Hepatocyte (in vitro differentiated cells): Measurements from ENCODE around the gene HOXA1. TPM values are rescaled to one million over a fixed set of nuclear protein-coding genes. Genes with fewer than 3 reads are reported as not detected.
A peak's percentile ranks its signal among the peaks of the same experiment; 100 is the strongest.

Experiments used
- DNase-seq: peaks from one replicate; pipeline ENCODE4 v3.0.0-alpha.2; 2016; ENCODE audit warnings: low spot score
- H2AFZ ChIP-seq: fragments of 200-600 bp; sonication (generic); 2 replicates; pipeline ENCODE4 v1.6.0; 2016; ENCODE audit warnings: antibody characterized with exemption, mild to moderate bottlenecking
- H3K27ac ChIP-seq: fragments of 200-600 bp; sonication (generic); 2 replicates; pipeline ENCODE4 v1.5.1; 2016; ENCODE audit warnings: mild to moderate bottlenecking
- H3K27me3 ChIP-seq: fragments of 200-600 bp; sonication (generic); 2 replicates; pipeline ENCODE4 v1.6.1; 2016
- H3K36me3 ChIP-seq: fragments of 200-600 bp; sonication (generic); replicated peaks from 2 replicates; pipeline ENCODE4 v1.5.1; 2016; ENCODE audit warnings: low read depth; ENCODE audit not compliant: insufficient read depth
- H3K4me1 ChIP-seq: fragments of 200-600 bp; sonication (generic); 2 replicates; pipeline ENCODE4 v1.5.1; 2016; ENCODE audit warnings: mild to moderate bottlenecking, moderate library complexity; ENCODE audit not compliant: insufficient read depth
- H3K4me2 ChIP-seq: fragments of 200-600 bp; sonication (generic); 2 replicates; pipeline ENCODE4 v1.6.0; 2016
- H3K4me3 ChIP-seq: fragments of 200-600 bp; sonication (generic); 2 replicates; pipeline ENCODE4 v1.5.1; 2016; ENCODE audit warnings: mild to moderate bottlenecking
- H3K79me2 ChIP-seq: fragments of 200-600 bp; sonication (generic); 2 replicates; pipeline ENCODE4 v1.6.0; 2017; ENCODE audit warnings: mild to moderate bottlenecking
- H3K9me2 ChIP-seq: fragments of 200-600 bp; sonication (generic); replicated peaks from 2 replicates; pipeline ENCODE4 v1.6.0; 2017; ENCODE audit warnings: mild to moderate bottlenecking; ENCODE audit not compliant: insufficient read depth
- H3K9me3 ChIP-seq: fragments of 200-600 bp; sonication (generic); 2 replicates; pipeline ENCODE4 v1.5.1; 2016; ENCODE audit warnings: low read depth, mild to moderate bottlenecking
- H4K20me1 ChIP-seq: fragments of 200-600 bp; sonication (generic); 2 replicates; pipeline ENCODE4 v1.6.0; 2016; ENCODE audit warnings: mild to moderate bottlenecking; ENCODE audit not compliant: insufficient read depth, poor library complexity, severe bottlenecking
- EZH2 ChIP-seq: fragments of 200-600 bp; sonication (generic); IDR thresholded peaks from 2 replicates; pipeline ENCODE4 v1.6.1; 2016; ENCODE audit warnings: antibody characterized with exemption, mild to moderate bottlenecking, borderline replicate concordance
- EZH2phosphoT487 ChIP-seq: fragments of 200-600 bp; sonication (generic); IDR thresholded peaks from one replicate; pipeline ENCODE4 v1.6.1; 2018; ENCODE audit warnings: antibody characterized with exemption, mild to moderate bottlenecking, low read depth, moderate library complexity; ENCODE audit not compliant: unreplicated experiment, severe bottlenecking
- WGBS: methylation state at CpG from one replicate; pipeline ENCODE4 v1.1.6; 2016; ENCODE audit warnings: low lambda C conversion rate; ENCODE audit errors: missing lambda C conversion rate; 5-methylcytosine and 5-hydroxymethylcytosine counted together
- polyA plus RNA-seq: library from polyadenylated mRNA; unstranded; fragments of >200 nt; fragmentation: Nextera tagmentation; extraction: Ambion mirVana; gene quantifications from 2 replicates; pipeline ENCODE4 v1.2.1, GENCODE V29; 2016
- total RNA-seq: library from RNA; depleted of rRNA; stranded (reverse); fragments of >200 nt; gene quantifications from 2 replicates; pipeline ENCODE4 v1.2.3, GENCODE V29; 2014
- TF ChIP-seq, protein P1 (sequence below): fragments of 200-600 bp; sonication (generic); IDR thresholded peaks from 2 replicates; pipeline ENCODE4 v1.5.1; 2016; ENCODE audit warnings: antibody characterized with exemption, mild to moderate bottlenecking; ENCODE audit not compliant: poor library complexity

The HOXA1 gene
- total and polyA plus RNA-seq, 2 experiments from 2014 or later, result 0.25 to 0.30 TPM

DNA sequence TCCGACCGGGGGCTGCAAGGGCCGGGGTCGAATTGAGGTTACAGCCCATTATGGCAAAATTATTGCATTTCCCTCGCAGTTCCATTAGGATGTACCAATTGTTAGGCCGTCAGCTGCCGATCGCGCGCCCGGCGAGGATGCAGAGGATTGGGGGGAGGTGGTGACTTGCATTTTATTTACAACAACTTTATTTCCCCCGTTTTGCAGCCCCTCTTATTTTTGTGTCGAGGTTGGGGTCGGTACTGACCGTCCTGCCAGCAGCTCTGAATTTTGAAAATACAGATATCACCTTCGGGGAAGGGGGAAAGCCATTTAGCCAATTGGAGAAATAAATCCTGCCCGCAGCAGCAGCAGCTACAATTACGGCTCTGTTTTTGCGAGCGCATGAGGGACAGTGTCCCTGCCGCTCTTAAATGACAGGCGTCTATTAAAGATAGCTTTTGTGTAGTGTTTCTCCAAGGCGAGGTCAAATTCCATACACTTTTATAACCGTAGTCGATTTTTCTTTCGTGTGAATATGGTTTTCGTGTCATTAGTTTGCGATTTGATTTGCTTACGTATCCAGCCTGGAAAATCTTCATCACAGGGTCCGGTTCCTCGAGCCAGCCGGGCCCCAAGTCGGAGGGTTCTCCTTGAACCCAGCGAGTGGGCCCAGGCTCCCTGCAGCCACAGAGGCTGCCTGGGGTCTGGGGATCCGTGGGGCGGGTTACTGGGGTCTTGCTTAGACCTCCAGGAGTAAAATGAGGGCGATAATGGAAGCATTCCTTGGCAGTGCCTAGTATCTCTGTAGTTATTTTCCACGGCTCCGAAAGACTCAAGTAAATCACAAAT is 48.4 kb upstream of the HOXA1 start:
- no peak overlapping the region for H2AFZ ChIP-seq
- 41% methylated on average over 40 of the region's 40 CpGs for WGBS
- no peaks in the 10 kb centered on the region for H3K79me2 ChIP-seq
- H3K27ac ChIP-seq, result no peak overlapping the region
- no peak for DNase-seq
- H3K36me3 ChIP-seq, result no peaks in the 10 kb centered on the region
- no peak overlapping the region for H3K4me3 ChIP-seq
- no peak for TF ChIP-seq EZH2phosphoT487
- TF ChIP-seq, protein P1, sequence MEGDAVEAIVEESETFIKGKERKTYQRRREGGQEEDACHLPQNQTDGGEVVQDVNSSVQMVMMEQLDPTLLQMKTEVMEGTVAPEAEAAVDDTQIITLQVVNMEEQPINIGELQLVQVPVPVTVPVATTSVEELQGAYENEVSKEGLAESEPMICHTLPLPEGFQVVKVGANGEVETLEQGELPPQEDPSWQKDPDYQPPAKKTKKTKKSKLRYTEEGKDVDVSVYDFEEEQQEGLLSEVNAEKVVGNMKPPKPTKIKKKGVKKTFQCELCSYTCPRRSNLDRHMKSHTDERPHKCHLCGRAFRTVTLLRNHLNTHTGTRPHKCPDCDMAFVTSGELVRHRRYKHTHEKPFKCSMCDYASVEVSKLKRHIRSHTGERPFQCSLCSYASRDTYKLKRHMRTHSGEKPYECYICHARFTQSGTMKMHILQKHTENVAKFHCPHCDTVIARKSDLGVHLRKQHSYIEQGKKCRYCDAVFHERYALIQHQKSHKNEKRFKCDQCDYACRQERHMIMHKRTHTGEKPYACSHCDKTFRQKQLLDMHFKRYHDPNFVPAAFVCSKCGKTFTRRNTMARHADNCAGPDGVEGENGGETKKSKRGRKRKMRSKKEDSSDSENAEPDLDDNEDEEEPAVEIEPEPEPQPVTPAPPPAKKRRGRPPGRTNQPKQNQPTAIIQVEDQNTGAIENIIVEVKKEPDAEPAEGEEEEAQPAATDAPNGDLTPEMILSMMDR, result no peak
- no peak for TF ChIP-seq EZH2
- no peaks in the 10 kb centered on the region for H3K9me3 ChIP-seq
- H3K27me3 ChIP-seq, result peaks cover 99% of the 10 kb centered on the region
- H3K4me2 ChIP-seq, result peak overlapping the region; percentile 96
- no peaks in the 10 kb centered on the region for H4K20me1 ChIP-seq
- peaks cover 19% of the 10 kb centered on the region for H3K4me1 ChIP-seq
- no peaks in the 10 kb centered on the region for H3K9me2 ChIP-seq

DNA sequence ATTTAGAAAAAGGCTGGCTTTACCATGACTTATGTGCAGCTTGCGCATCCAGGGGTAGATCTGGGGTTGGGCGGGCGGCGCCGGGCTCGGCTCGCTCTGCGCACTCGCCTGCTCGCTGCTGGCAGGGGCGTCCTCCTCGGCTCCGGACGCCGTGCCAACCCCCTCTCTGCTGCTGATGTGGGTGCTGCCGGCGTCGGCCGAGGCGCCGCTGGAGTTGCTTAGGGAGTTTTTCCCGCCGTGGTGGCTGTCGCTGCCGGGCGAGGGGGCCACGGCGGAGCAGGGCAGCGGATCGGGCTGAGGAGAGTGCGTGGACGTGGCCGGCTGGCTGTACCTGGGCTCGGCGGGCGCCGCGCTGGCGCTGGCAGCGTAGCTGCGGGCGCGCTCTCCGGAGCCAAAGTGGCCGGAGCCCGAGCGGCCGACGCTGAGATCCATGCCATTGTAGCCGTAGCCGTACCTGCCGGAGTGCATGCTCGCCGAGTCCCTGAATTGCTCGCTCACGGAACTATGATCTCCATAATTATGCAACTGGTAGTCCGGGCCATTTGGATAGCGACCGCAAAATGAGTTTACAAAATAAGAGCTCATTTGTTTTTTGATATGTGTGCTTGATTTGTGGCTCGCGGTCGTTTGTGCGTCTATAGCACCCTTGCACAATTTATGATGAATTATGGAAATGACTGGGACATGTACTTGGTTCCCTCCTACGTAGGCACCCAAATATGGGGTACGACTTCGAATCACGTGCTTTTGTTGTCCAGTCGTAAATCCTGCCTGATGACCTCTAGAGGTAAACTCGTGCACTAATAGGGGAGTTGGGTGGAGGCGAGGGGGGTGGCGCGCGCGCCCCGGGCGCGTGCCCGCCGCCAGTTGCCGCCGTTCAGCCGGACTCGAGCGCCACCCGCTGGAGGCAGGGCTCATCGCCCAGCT is 47.5 kb upstream of the HOXA1 start, which contains the start of gene HOXA5:
Gene HOXA5 (minus strand): TSS at position 659 of the 927 bp plus-strand sequence. CDS start 74 bp downstream, at position 585.
- Histone ChIP-seq H3K36me3 (no peaks in the 10 kb centered on the region), H3K4me2 (peak within 1 kb of the TSS; percentile 96), H4K20me1 (no peaks in the 10 kb centered on the region), H3K27me3 (peaks cover 99% of the 10 kb centered on the region), H3K4me3 (peak within 1 kb of the TSS; percentile 26), H3K9me2 (no peaks in the 10 kb centered on the region), H3K4me1 (peaks cover 20% of the 10 kb centered on the region), H3K79me2 (no peaks in the 10 kb centered on the region), H3K27ac (no peak within 1 kb of the TSS), H3K9me3 (no peaks in the 10 kb centered on the region), H2AFZ (peak within 1 kb of the TSS; percentile 68)
- peak; percentile 79 for TF ChIP-seq EZH2
- TF ChIP-seq, protein P1, result peak; percentile 56
- TF ChIP-seq EZH2phosphoT487, result peak; percentile 3
- no peak for DNase-seq
- WGBS, result 5% methylated on average over 68 of the region's 86 CpGs

- Histone ChIP-seq H3K27ac (no peak overlapping the region), H3K4me1 (peaks cover 20% of the 10 kb centered on the region), H3K4me2 (peak overlapping the region; percentile 96), H3K9me2 (no peaks in the 10 kb centered on the region), H3K27me3 (peaks cover 100% of the 10 kb centered on the region), H3K4me3 (peak overlapping the region; percentile 10), H3K9me3 (no peaks in the 10 kb centered on the region), H3K36me3 (no peaks in the 10 kb centered on the region), H3K79me2 (no peaks in the 10 kb centered on the region), H4K20me1 (no peaks in the 10 kb centered on the region), H2AFZ (peak overlapping the region; percentile 68)
- DNase-seq, result no peak
- TF ChIP-seq, protein P1, result no peak
- TF ChIP-seq EZH2 (peak; percentile 95), EZH2phosphoT487 (peak; percentile 41)
- WGBS, result 10% methylated on average over 28 of the region's 29 CpGs
These were observed 46.8 kb upstream of the HOXA1 start for GRCh38 chr7:27142580-27143022.
